SU-DHL-6 (cell line): ENCODE measurements around the gene CD2.

ENCODE experiments used
- EZH2phosphoT487 ChIP-seq: fragments of 200-600 bp; sonication (generic), shearing (Covaris generic); conservative IDR thresholded peaks from 2 replicates; pipeline ENCODE4 v1.6.1; 2018; ENCODE audit warnings: mild to moderate bottlenecking, antibody characterized with exemption, low read length, moderate library complexity, mixed read lengths
- TF ChIP-seq, protein P1 (sequence below): fragments of 200-600 bp; sonication (generic); IDR thresholded peaks from one replicate; pipeline ENCODE4 v1.5.1; 2017; ENCODE audit warnings: antibody characterized with exemption, mild to moderate bottlenecking, low read length, moderate library complexity; ENCODE audit not compliant: insufficient read depth, poor library complexity, severe bottlenecking

DNA sequence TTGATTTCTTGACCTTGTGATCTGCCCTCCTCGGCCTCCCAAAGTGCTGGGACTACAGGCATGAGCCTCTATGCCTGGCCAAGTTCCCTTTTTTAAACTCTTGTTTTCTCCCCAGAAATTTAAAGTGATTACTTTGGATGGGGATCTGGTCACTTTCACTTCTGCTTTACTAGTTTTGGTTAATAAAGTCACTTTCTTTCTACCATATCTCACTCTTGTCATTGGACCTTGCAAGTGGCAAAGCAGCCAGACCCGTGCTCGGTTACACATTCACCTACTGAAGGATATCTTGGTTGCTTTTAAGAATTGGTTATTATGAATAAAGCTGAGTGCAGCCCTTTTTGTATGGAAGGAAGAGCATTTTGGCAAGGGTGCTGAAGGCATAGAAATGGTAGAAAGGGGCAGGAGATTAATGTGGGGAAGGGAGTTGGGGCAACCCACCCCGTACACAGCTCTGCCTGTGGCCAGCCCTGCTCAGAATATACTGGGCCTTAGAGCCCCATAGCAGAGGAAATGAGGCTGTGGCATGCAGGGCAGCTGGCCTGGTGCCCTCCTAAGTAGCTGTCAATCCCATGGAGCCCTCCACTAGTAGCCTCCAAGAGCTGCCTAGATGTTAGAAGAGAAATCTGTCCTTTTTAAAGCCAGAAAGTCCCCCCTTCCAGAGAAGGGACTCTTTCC, 40.7 kb downstream of the CD2 start:
- TF ChIP-seq, protein P1, sequence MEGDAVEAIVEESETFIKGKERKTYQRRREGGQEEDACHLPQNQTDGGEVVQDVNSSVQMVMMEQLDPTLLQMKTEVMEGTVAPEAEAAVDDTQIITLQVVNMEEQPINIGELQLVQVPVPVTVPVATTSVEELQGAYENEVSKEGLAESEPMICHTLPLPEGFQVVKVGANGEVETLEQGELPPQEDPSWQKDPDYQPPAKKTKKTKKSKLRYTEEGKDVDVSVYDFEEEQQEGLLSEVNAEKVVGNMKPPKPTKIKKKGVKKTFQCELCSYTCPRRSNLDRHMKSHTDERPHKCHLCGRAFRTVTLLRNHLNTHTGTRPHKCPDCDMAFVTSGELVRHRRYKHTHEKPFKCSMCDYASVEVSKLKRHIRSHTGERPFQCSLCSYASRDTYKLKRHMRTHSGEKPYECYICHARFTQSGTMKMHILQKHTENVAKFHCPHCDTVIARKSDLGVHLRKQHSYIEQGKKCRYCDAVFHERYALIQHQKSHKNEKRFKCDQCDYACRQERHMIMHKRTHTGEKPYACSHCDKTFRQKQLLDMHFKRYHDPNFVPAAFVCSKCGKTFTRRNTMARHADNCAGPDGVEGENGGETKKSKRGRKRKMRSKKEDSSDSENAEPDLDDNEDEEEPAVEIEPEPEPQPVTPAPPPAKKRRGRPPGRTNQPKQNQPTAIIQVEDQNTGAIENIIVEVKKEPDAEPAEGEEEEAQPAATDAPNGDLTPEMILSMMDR: no peak
- no peak for TF ChIP-seq EZH2phosphoT487
